Adrenal gland (tissue), 12 donors: ENCODE measurements around the gene A4GALT. TPM values are rescaled to one million over a fixed set of nuclear protein-coding genes. Genes with fewer than 3 reads are reported as not detected.

ENCODE experiments used
- DNase-seq, 7 donors: peaks; one replicate each; pipeline ENCODE4 v3.0.0-alpha.2; 2019 to 2020
- H3K27ac ChIP-seq, 5 donors: fragments of 200-600 bp; sonication (generic) in 4 of 5; 1 replicate in 3 of 5; 2 replicates in 2 of 5; pipeline versions ENCODE4 v1.5.1 to v1.8.0; 2016 to 2020; ENCODE audit warnings: mild to moderate bottlenecking in 1 of 5
- H3K27me3 ChIP-seq: fragments of 200-600 bp; 2 replicates; pipeline ENCODE4 v1.8.0; 2021
- H3K36me3 ChIP-seq, 2 donors: fragments of 200-600 bp; replicated peaks in 1 of 2; 1 replicate in 1 of 2; 2 replicates in 1 of 2; pipeline versions ENCODE4 v1.5.1 to v1.8.0; 2018 to 2022
- H3K4me1 ChIP-seq, 2 donors: fragments of 200-600 bp; replicated peaks in 1 of 2; 1 replicate in 1 of 2; 2 replicates in 1 of 2; pipeline versions ENCODE4 v1.5.1 to v1.8.0; 2018 to 2021
- H3K4me3 ChIP-seq, 4 donors: fragments of 200-600 bp; sonication (generic) in 3 of 4; one replicate each; pipeline ENCODE4 v1.5.1; 2016 to 2018
- H3K9me3 ChIP-seq, 3 donors: fragments of 200-600 bp; sonication (generic) in 1 of 3; replicated peaks in 1 of 3; 1 replicate in 2 of 3; 2 replicates in 1 of 3; pipeline versions ENCODE4 v1.5.1 to v1.8.0; 2016 to 2021
- CTCF ChIP-seq, 6 experiments: fragments of 450-650 bp in 4 of 6; fragments of 200-600 bp in 2 of 6; sonication (generic) in 1 of 6; IDR thresholded peaks; 1 replicate in 5 of 6; 2 replicates in 1 of 6; pipeline versions ENCODE4 v1.5.1 to v1.8.0; 2016 to 2021; ENCODE audit warnings: antibody characterized with exemption in 6 of 6, mild to moderate bottlenecking in 2 of 6, moderate library complexity in 1 of 6
- POLR2A ChIP-seq, 2 donors: fragments of 450-650 bp; IDR thresholded peaks; one replicate each; pipeline ENCODE4 v1.6.1; 2017; ENCODE audit warnings: antibody characterized with exemption in 2 of 2, mild to moderate bottlenecking in 2 of 2, moderate library complexity in 1 of 2
- WGBS, 4 donors: extraction: QIAGEN DNeasy Blood & Tissue Kit in 2 of 4; methylation state at CpG; one replicate each; pipeline versions ENCODE4 v1.1.5 to v1.1.7; 2013 to 2017; 5-methylcytosine and 5-hydroxymethylcytosine counted together
- intact Hi-C, 2 donors: fragments of 100-400 bp; cut with DNase I; formaldehyde crosslinking; loops; one replicate each; pipeline versions ENCODE4 v1.14.1 to v1.15.0; 2022 to 2023
- polyA plus RNA-seq, 3 donors: library from polyadenylated mRNA; stranded (reverse); fragments of 200-250 nt in 2 of 3; fragments of 350-450 nt in 1 of 3; fragmentation: Illumina TruSeq in 1 of 3; extraction: RNeasy Lipid Tissue Mini Kit (QIAGEN cat#74804) in 1 of 3; gene quantifications; one replicate each; pipeline ENCODE4 v1.2.3, GENCODE V29; 2013 to 2014
- total RNA-seq, 9 donors: library from RNA; depleted of rRNA in 4 of 9; stranded (reverse); fragments of >200 nt in 4 of 9; fragments of 120-200 nt in 1 of 9; fragmentation: NEBNext Ultra II Directional in 1 of 9; extraction: Animal tissue kit (Norgen Biotek cat#: 25700) in 1 of 9; gene quantifications; one replicate each; pipeline versions ENCODE4 v1.1.0 to v1.2.4, GENCODE V29; 2013 to 2023
- donor health status: healthy with polysubstance abuse.
- donor health status: Bipolar disorder and iron deficiency.
- donor health status: DM: yes; HTN: yes; CAD: no.
- donor health status: DM: no; HTN: no; CAD: no.
- donor health status: DM: no; HTN: no; CAD: no.
- donor health status: DM: yes; HTN: yes; CAD: no.

The A4GALT gene
- total and polyA plus RNA-seq, 12 donors: 1.9 to 29.8 (median 17.4) TPM

GRCh38 chr22:42714308-42714707, 6.4 kb downstream of the A4GALT start:
- WGBS, 4 donors: 96 to 99% (median 97%) methylated on average over 7 of the region's 7 CpGs
- DNase-seq: no peak
- H3K27me3 ChIP-seq: no peaks in the 10 kb centered on the region
- H3K9me3 ChIP-seq: no peaks in the 10 kb centered on the region
- no peak overlapping the region for H3K27ac ChIP-seq
- peaks cover 0 to 22% of the 10 kb centered on the region in 2 donors for H3K4me1 ChIP-seq
- intact Hi-C loops: no loop called here
- no peak for TF ChIP-seq POLR2A (IDR thresholded peaks at IDR 0.05)
- no peak for TF ChIP-seq CTCF (IDR thresholded peaks at IDR 0.05)
- no peak overlapping the region for H3K4me3 ChIP-seq
- H3K36me3 ChIP-seq: no peaks in the 10 kb centered on the region

- no peaks in the 10 kb centered on the region for H3K27me3 ChIP-seq
- TF ChIP-seq CTCF (IDR thresholded peaks at IDR 0.05): no peak
- TF ChIP-seq POLR2A (IDR thresholded peaks at IDR 0.05): peak in 1 of 2 donors; percentile 4
- no peaks in the 10 kb centered on the region for H3K36me3 ChIP-seq
- H3K4me1 ChIP-seq: peaks cover 0 to 21% of the 10 kb centered on the region in 2 donors
- H3K4me3 ChIP-seq: no peak overlapping the region
- 40 to 51% (median 41%) methylated on average over 15 to 19 of the region's 19 CpGs for WGBS, 4 donors
- intact Hi-C loops: no loop called here
- peak overlapping the region; percentile 37 to 90 (median 55) for H3K27ac ChIP-seq
- no peaks in the 10 kb centered on the region for H3K9me3 ChIP-seq
- peak in 6 of 7 donors; percentile 75 to 85 (median 80) for DNase-seq
Measured at GRCh38 chr22:42711895-42712837, 8.5 kb downstream of the A4GALT start.

GRCh38 chr22:42711281-42711731, 9.4 kb downstream of the A4GALT start:
- H3K36me3 ChIP-seq: no peaks in the 10 kb centered on the region
- H3K27ac ChIP-seq: peak overlapping the region; percentile 37 to 90 (median 55)
- H3K4me1 ChIP-seq: peaks cover 0 to 18% of the 10 kb centered on the region in 2 donors
- H3K4me3 ChIP-seq: no peak overlapping the region
- H3K9me3 ChIP-seq: no peaks in the 10 kb centered on the region
- 52 to 58% (median 54%) methylated on average over 3 of the region's 3 CpGs for WGBS, 4 donors
- TF ChIP-seq CTCF (IDR thresholded peaks at IDR 0.05) (no peak), POLR2A (IDR thresholded peaks at IDR 0.05) (no peak)
- H3K27me3 ChIP-seq: no peaks in the 10 kb centered on the region
- peak in 1 of 7 donors; percentile 54 for DNase-seq
- intact Hi-C loops: no loop called here

GRCh38 chr22:42708417-42708816, 12.3 kb downstream of the A4GALT start:
- DNase-seq: no peak
- no peaks in the 10 kb centered on the region for H3K27me3 ChIP-seq
- intact Hi-C loops: no loop called here
- no peak overlapping the region for H3K4me3 ChIP-seq
- WGBS, 4 donors: 46 to 84% (median 66%) methylated on average over 3 of the region's 3 CpGs
- H3K27ac ChIP-seq: no peak overlapping the region
- H3K9me3 ChIP-seq: no peaks in the 10 kb centered on the region
- TF ChIP-seq CTCF (IDR thresholded peaks at IDR 0.05) (no peak), POLR2A (IDR thresholded peaks at IDR 0.05) (no peak)
- H3K4me1 ChIP-seq: peaks cover 0 to 18% of the 10 kb centered on the region in 2 donors
- H3K36me3 ChIP-seq: no peaks in the 10 kb centered on the region
